K562 (cell line): ENCODE data around the gene TSHB.

Source experiments
- YY1 ChIP-seq, 3 experiments: IDR thresholded peaks; 2 replicates each; pipeline ENCODE4 v1.6.1; 2011; ENCODE audit warnings: low read length in 2 of 3, mild to moderate bottlenecking in 2 of 3, moderate library complexity in 2 of 3, borderline replicate concordance in 1 of 3, control low read depth in 1 of 3, low read depth in 1 of 3; ENCODE audit not compliant: insufficient read depth in 3 of 3, insufficient replicate concordance in 2 of 3, control insufficient read depth in 1 of 3, insufficient read length in 1 of 3; ENCODE audit errors: extremely low read depth in 1 of 3
- ZNF431 ChIP-seq: sonication (generic); formaldehyde crosslinking; IDR thresholded peaks from 2 replicates; pipeline ENCODE4 v1.8.0; 2022; ENCODE audit warnings: mild to moderate bottlenecking, missing genetic modification reagents

DNA sequence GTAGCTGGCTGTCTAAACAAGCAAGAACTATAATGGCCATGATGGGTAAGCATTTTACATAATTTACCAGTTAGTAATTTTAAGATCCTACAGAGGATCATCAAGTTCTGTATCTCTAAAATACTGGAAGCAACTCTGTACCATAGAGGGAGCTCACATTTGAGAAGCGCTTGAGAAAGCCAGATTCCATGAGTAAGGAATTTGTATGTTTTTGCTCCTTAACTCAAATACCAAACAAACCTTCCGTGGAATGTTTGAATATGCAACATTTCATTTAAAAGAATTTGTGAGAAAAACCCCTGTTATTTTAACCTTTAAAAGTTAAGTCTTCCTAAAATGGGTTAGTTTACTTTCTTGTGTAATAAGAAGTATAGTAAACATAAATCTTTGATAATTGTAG lies 2.0 kb downstream of the TSHB start:
- no peak for TF ChIP-seq ZNF431
- no peak for TF ChIP-seq YY1 (IDR thresholded peaks at IDR 0.05; ENCODE audit: borderline replicate concordance in 1 of 3, control insufficient read depth in 1 of 3, extremely low read depth in 1 of 3, insufficient read depth in 3 of 3, insufficient read length in 1 of 3, insufficient replicate concordance in 2 of 3, low read depth in 1 of 3, low read length in 2 of 3)
